Tibial nerve (tissue), 4 donors: ENCODE results near the gene GHITM. TPM values are rescaled to one million over a fixed set of nuclear protein-coding genes. Genes with fewer than 3 reads are reported as not detected.

Experiments
- DNase-seq, 2 donors: peaks; one replicate each; pipeline ENCODE4 v3.0.0-alpha.2; 2019; ENCODE audit warnings: low spot score in 2 of 2
- H3K27ac ChIP-seq, 4 donors: fragments of 200-600 bp; sonication (generic) in 3 of 4; one replicate each; pipeline ENCODE4 v1.5.1; 2017 to 2019; ENCODE audit warnings: mild to moderate bottlenecking in 1 of 4
- H3K27me3 ChIP-seq, 2 donors: fragments of 200-600 bp; sonication (generic) in 1 of 2; one replicate each; pipeline versions ENCODE4 v1.5.1 to v1.6.0; 2017 to 2019
- H3K36me3 ChIP-seq, 3 donors: fragments of 200-600 bp; sonication (generic); one replicate each; pipeline ENCODE4 v1.5.1; 2018 to 2019
- H3K4me1 ChIP-seq, 4 donors: fragments of 200-600 bp; sonication (generic) in 3 of 4; one replicate each; pipeline ENCODE4 v1.5.1; 2017 to 2019
- H3K4me3 ChIP-seq, 4 donors: fragments of 200-600 bp; sonication (generic) in 3 of 4; one replicate each; pipeline ENCODE4 v1.5.1; 2017 to 2019; ENCODE audit warnings: mild to moderate bottlenecking in 1 of 4, moderate library complexity in 1 of 4
- H3K9me3 ChIP-seq, 4 donors: fragments of 200-600 bp; sonication (generic) in 3 of 4; one replicate each; pipeline ENCODE4 v1.5.1; 2017 to 2019
- CTCF ChIP-seq, 5 experiments: fragments of 200-600 bp in 3 of 5; fragments of 450-650 bp in 2 of 5; sonication (generic) in 3 of 5; IDR thresholded peaks; one replicate each; pipeline ENCODE4 v1.5.1; 2016 to 2019; ENCODE audit warnings: antibody characterized with exemption in 5 of 5, mild to moderate bottlenecking in 3 of 5, moderate library complexity in 2 of 5
- EP300 ChIP-seq, 2 donors: sonication (generic); formaldehyde crosslinking; IDR thresholded peaks; one replicate each; pipeline ENCODE4 v1.6.1; 2017; ENCODE audit warnings: antibody characterized with exemption in 2 of 2, mild to moderate bottlenecking in 1 of 2
- POLR2A ChIP-seq, 2 donors: fragments of 450-650 bp; IDR thresholded peaks; one replicate each; pipeline ENCODE4 v1.6.1; 2017; ENCODE audit warnings: antibody characterized with exemption in 2 of 2, mild to moderate bottlenecking in 2 of 2, moderate library complexity in 2 of 2
- WGBS, 2 donors: methylation state at CpG; one replicate each; pipeline ENCODE4 v1.1.5; 2018; 5-methylcytosine and 5-hydroxymethylcytosine counted together
- total RNA-seq, 4 donors: library from RNA; depleted of rRNA; stranded (reverse); fragments of >200 nt; gene quantifications; one replicate each; pipeline ENCODE4 v1.1.0, GENCODE V29; 2016

The GHITM gene
- total RNA-seq, 4 donors from 2014 or later: 77.3 to 150 (median 105) TPM

GRCh38 chr10:84181631-84182030 lies 42.3 kb downstream of the GHITM start:
- Histone ChIP-seq H3K4me1 (no peaks in the 10 kb centered on the region), H3K9me3 (no peaks in the 10 kb centered on the region), H3K4me3 (no peak overlapping the region), H3K27ac (no peak overlapping the region), H3K27me3 (no peaks in the 10 kb centered on the region), H3K36me3 (no peaks in the 10 kb centered on the region)
- TF ChIP-seq CTCF (IDR thresholded peaks at IDR 0.05): no peak
- DNase-seq: no peak
- WGBS, 2 donors: 88 to 93% methylated on average over 5 of the region's 5 CpGs

GRCh38 chr10:84184517-84184916 lies 45.2 kb downstream of the GHITM start:
- no peaks in the 10 kb centered on the region for H3K4me1 ChIP-seq
- no peak for TF ChIP-seq EP300 (IDR thresholded peaks at IDR 0.05)
- no peak for TF ChIP-seq CTCF (IDR thresholded peaks at IDR 0.05)
- no peak for TF ChIP-seq POLR2A (IDR thresholded peaks at IDR 0.05)
- no peak overlapping the region for H3K4me3 ChIP-seq
- no peaks in the 10 kb centered on the region for H3K36me3 ChIP-seq
- no peak overlapping the region for H3K27ac ChIP-seq
- DNase-seq: no peak
- no peaks in the 10 kb centered on the region for H3K27me3 ChIP-seq
- 72 to 77% methylated on average over 4 of the region's 4 CpGs for WGBS, 2 donors
- no peaks in the 10 kb centered on the region for H3K9me3 ChIP-seq

GRCh38 chr10:84185526-84186175 lies 46.3 kb downstream of the GHITM start:
- WGBS, 2 donors: 66 to 78% methylated on average over 10 to 11 of the region's 11 CpGs
- Histone ChIP-seq H3K4me3 (no peak overlapping the region), H3K4me1 (no peaks in the 10 kb centered on the region), H3K27me3 (no peaks in the 10 kb centered on the region), H3K36me3 (no peaks in the 10 kb centered on the region), H3K9me3 (no peaks in the 10 kb centered on the region), H3K27ac (no peak overlapping the region)
- DNase-seq: no peak
- TF ChIP-seq POLR2A (IDR thresholded peaks at IDR 0.05) (no peak), EP300 (IDR thresholded peaks at IDR 0.05) (no peak), CTCF (IDR thresholded peaks at IDR 0.05) (no peak)

- Histone ChIP-seq H3K4me1 (peaks cover 0 to under 1% (median 0%) of the 10 kb centered on the region in 4 donors), H3K4me3 (no peak overlapping the region), H3K27me3 (peaks cover 0 to 6% of the 10 kb centered on the region in 2 donors), H3K9me3 (no peaks in the 10 kb centered on the region), H3K36me3 (no peaks in the 10 kb centered on the region), H3K27ac (no peak overlapping the region)
- WGBS, 2 donors: 52 to 85% methylated on average over 3 of the region's 3 CpGs
- no peak for TF ChIP-seq CTCF (IDR thresholded peaks at IDR 0.05)
- TF ChIP-seq EP300 (IDR thresholded peaks at IDR 0.05): no peak
- no peak for TF ChIP-seq POLR2A (IDR thresholded peaks at IDR 0.05)
- no peak for DNase-seq
Measured at GRCh38 chr10:84188815-84189214, 49.5 kb downstream of the GHITM start.

- Histone ChIP-seq H3K9me3 (no peaks in the 10 kb centered on the region), H3K4me1 (peaks cover 0 to 19% (median 7%) of the 10 kb centered on the region in 4 donors), H3K36me3 (no peaks in the 10 kb centered on the region), H3K27ac (no peak overlapping the region), H3K27me3 (peaks cover 0 to 23% of the 10 kb centered on the region in 2 donors), H3K4me3 (no peak overlapping the region)
- WGBS, 2 donors: 85 to 93% methylated on average over 3 of the region's 3 CpGs
- DNase-seq: no peak
- no peak for TF ChIP-seq CTCF (IDR thresholded peaks at IDR 0.05)
- no peak for TF ChIP-seq EP300 (IDR thresholded peaks at IDR 0.05)
- no peak for TF ChIP-seq POLR2A (IDR thresholded peaks at IDR 0.05)
Measured at GRCh38 chr10:84190621-84191020, 51.3 kb downstream of the GHITM start.
